WTC11 (cell line): ENCODE results near the gene HAUS5.

Experiments used
- AFF4 ChIP-seq: sonication (generic); formaldehyde crosslinking; IDR thresholded peaks from 2 replicates; pipeline ENCODE4 v1.8.1; 2023; ENCODE audit warnings: mild to moderate bottlenecking, missing genetic modification reagents, borderline replicate concordance
- ARID4B ChIP-seq: sonication (generic); formaldehyde crosslinking; IDR thresholded peaks from 2 replicates; pipeline ENCODE4 v1.8.0; 2023; ENCODE audit warnings: missing genetic modification reagents, mild to moderate bottlenecking, borderline replicate concordance
- ATF2 ChIP-seq: sonication (generic); formaldehyde crosslinking; IDR thresholded peaks from 2 replicates; pipeline ENCODE4 v1.8.1; 2022; ENCODE audit warnings: low read depth, missing genetic modification reagents, borderline replicate concordance
- ATF6 ChIP-seq: sonication (generic); formaldehyde crosslinking; IDR thresholded peaks from 2 replicates; pipeline ENCODE4 v1.8.1; 2023; ENCODE audit warnings: mild to moderate bottlenecking, missing genetic modification reagents
- CTCF ChIP-seq: fragments of 200-600 bp; IDR thresholded peaks from 2 replicates; pipeline ENCODE4 v1.8.0; 2022; ENCODE audit warnings: antibody characterized with exemption
- ETV6 ChIP-seq: sonication (generic); formaldehyde crosslinking; IDR thresholded peaks from 2 replicates; pipeline ENCODE4 v1.8.1; 2022; ENCODE audit warnings: mild to moderate bottlenecking, missing genetic modification reagents
- TEAD4 ChIP-seq: sonication (generic); formaldehyde crosslinking; IDR thresholded peaks from 2 replicates; pipeline ENCODE4 v1.8.0; 2022; ENCODE audit warnings: mild to moderate bottlenecking, missing genetic modification reagents
- USF2 ChIP-seq: sonication (generic); formaldehyde crosslinking; IDR thresholded peaks from 2 replicates; pipeline ENCODE4 v1.8.1; 2023; ENCODE audit warnings: mild to moderate bottlenecking, missing genetic modification reagents, moderate library complexity
- ZMAT4 ChIP-seq: fragments of 250-450 bp; sonication (Bioruptor Pico); IDR thresholded peaks from 2 replicates; pipeline ENCODE4 v1.9.0; 2021; ENCODE audit warnings: mild to moderate bottlenecking
- ZNF121 ChIP-seq: sonication (generic); formaldehyde crosslinking; IDR thresholded peaks from 2 replicates; pipeline ENCODE4 v1.8.0; 2023; ENCODE audit warnings: missing genetic modification reagents
- ZNF416 ChIP-seq: fragments of 250-450 bp; sonication (Bioruptor Pico); IDR thresholded peaks from 2 replicates; pipeline ENCODE4 v1.9.0; 2021; ENCODE audit warnings: mild to moderate bottlenecking, inconsistent platforms
- ZNF423 ChIP-seq: fragments of 250-450 bp; sonication (Bioruptor Pico); IDR thresholded peaks from 2 replicates; pipeline ENCODE4 v2.1.2; 2022; ENCODE audit warnings: mild to moderate bottlenecking, moderate library complexity
- ZNF512 ChIP-seq: sonication (generic); formaldehyde crosslinking; IDR thresholded peaks from 2 replicates; pipeline ENCODE4 v1.8.1; 2022; ENCODE audit warnings: missing genetic modification reagents, borderline replicate concordance

GRCh38 chr19:35612224-35612558 is 344 bp upstream of the HAUS5 start:
- no peak for TF ChIP-seq AFF4
- TF ChIP-seq ARID4B, result no peak
- no peak for TF ChIP-seq CTCF
- no peak for TF ChIP-seq ZMAT4 (CRISPR knock-in tag)
- no peak for TF ChIP-seq USF2 (CRISPR knock-in tag)
- no peak for TF ChIP-seq ZNF423 (CRISPR knock-in tag)
- no peak for TF ChIP-seq ATF6 (CRISPR knock-in tag)
- TF ChIP-seq ZNF512, result no peak
- TF ChIP-seq ZNF121 (CRISPR knock-in tag), result 0 out of 2 replicates have a peak, but pooled peaks have one; percentile 17
- no peak for TF ChIP-seq ATF2 (CRISPR knock-in tag)
- TF ChIP-seq ZNF416 (CRISPR knock-in tag), result no peak
- TF ChIP-seq TEAD4 (CRISPR knock-in tag), result no peak
- no peak for TF ChIP-seq ETV6 (CRISPR knock-in tag)
